ENCODE measurements around the gene PDGFRA. TPM values are rescaled to one million over a fixed set of nuclear protein-coding genes. Genes with fewer than 3 reads are reported as not detected.
"Not testable (repeated sequence)": the region's sequence is repeated elsewhere in the genome, so short reads cannot be mapped to it uniquely, and the experiment has no call there.

Gene PDGFRA
- total RNA-seq, 6 experiments from 2014 or later, result 7.0 to 32.6 (median 13.6) TPM

DNA sequence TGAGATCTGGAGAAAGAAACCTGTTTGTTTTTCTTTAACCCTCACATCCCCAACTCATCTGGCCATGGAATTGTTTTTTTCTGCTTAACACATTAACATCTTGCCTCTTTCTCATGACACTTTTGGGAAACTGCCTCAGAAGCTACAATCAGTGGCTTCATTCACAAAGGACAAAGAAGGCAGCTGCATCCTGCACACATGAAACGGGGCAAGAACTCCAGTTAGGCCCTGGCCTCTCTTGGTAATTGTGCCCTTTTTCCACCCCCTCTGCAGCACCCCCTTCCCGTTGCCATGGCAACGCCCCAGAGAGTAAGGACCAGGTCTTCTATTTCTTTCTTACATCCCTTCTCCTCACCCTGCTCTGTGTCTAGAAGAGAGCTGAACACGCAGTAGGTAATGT, 103.4 kb downstream of the PDGFRA start:
- no peak for DNase-seq
- WGBS (ENCODE audit: insufficient coverage, low coverage, low lambda C conversion rate, missing lambda C conversion rate), result 60% methylated on average over 4 of the region's 4 CpGs
- intact Hi-C loops (cut with DNase I), result no loop called here

DNA sequence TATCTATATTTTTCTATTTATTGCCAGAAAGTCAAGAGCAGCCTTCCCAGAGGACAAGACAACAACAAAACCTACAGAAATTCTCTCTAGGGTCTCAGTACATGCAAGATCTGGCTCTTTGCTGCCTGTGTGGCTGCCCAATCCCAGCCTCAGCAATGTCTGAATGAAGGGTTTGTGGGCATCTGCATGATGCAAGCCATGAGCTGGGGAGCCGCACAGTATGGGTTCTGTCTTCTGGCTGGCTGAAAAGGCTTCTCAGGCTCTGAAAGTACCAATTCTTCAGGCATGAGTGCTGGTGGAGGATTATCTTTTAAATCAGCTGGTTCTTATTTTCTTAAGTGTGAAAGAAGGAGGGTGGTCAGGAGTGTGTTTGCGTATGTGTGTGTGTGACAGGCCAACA, 104.6 kb downstream of the PDGFRA start:
- intact Hi-C loops (cut with DNase I), result no loop called here
- DNase-seq, result no peak
- no peaks in the 10 kb centered on the region for H3K27me3 ChIP-seq
- TF ChIP-seq, protein P1, sequence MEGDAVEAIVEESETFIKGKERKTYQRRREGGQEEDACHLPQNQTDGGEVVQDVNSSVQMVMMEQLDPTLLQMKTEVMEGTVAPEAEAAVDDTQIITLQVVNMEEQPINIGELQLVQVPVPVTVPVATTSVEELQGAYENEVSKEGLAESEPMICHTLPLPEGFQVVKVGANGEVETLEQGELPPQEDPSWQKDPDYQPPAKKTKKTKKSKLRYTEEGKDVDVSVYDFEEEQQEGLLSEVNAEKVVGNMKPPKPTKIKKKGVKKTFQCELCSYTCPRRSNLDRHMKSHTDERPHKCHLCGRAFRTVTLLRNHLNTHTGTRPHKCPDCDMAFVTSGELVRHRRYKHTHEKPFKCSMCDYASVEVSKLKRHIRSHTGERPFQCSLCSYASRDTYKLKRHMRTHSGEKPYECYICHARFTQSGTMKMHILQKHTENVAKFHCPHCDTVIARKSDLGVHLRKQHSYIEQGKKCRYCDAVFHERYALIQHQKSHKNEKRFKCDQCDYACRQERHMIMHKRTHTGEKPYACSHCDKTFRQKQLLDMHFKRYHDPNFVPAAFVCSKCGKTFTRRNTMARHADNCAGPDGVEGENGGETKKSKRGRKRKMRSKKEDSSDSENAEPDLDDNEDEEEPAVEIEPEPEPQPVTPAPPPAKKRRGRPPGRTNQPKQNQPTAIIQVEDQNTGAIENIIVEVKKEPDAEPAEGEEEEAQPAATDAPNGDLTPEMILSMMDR (IDR thresholded peaks at IDR 0.05), result no peak
- no peak for TF ChIP-seq POLR2A (IDR thresholded peaks at IDR 0.05)
- H3K4me3 ChIP-seq, result no peak overlapping the region
- H3K36me3 ChIP-seq, result no peaks in the 10 kb centered on the region
- ATAC-seq, result no peak
- no peaks in the 10 kb centered on the region for H3K4me1 ChIP-seq
- WGBS (ENCODE audit: insufficient coverage, low coverage, low lambda C conversion rate, missing lambda C conversion rate), result 86% methylated on average over 2 of the region's 2 CpGs
- H3K9me3 ChIP-seq, result no peaks in the 10 kb centered on the region
- no peak overlapping the region for H3K27ac ChIP-seq

More for the DNA sequence above, 103.4 kb downstream of the PDGFRA start:
- no peaks in the 10 kb centered on the region for H3K4me1 ChIP-seq
- H3K4me3 ChIP-seq, result no peak overlapping the region
- no peaks in the 10 kb centered on the region for H3K27me3 ChIP-seq
- H3K36me3 ChIP-seq, result no peaks in the 10 kb centered on the region
- ATAC-seq, result no peak
- TF ChIP-seq, protein P1 (IDR thresholded peaks at IDR 0.05), result no peak
- no peak for TF ChIP-seq POLR2A (IDR thresholded peaks at IDR 0.05)
- no peaks in the 10 kb centered on the region for H3K9me3 ChIP-seq
- no peak overlapping the region for H3K27ac ChIP-seq

- DNase-seq; H3K36me3 ChIP-seq; H3K4me1 ChIP-seq; H3K27ac ChIP-seq; intact Hi-C loops (cut with DNase I); H3K9me3 ChIP-seq; H3K4me3 ChIP-seq; ATAC-seq; H3K27me3 ChIP-seq: not testable (repeated sequence)
Observed at GRCh38 chr4:54334769-54335168, 105.7 kb downstream of the PDGFRA start.

DNA sequence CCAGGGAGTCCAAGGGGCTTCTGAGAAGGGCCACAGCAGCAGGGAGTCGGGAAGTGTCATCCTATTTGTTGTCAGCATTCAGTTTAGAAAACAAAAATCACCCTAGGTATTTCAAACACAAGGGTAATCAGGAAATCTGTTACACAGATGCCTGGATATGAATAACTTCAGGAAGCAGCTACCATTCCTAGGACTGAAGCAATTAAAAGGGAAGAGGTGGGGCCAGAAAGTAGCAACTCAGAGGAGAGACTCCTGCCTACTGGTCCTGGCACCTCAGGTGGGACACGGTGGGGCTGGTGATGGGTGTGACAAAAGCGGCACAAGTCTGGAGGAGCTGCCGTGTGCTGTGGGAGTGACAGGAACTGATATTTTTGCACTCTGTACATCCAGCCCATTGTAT, 107.9 kb downstream of the PDGFRA start:
- ATAC-seq (no peak), DNase-seq (no peak)
- Histone ChIP-seq H3K4me1 (no peaks in the 10 kb centered on the region), H3K4me3 (no peak overlapping the region), H3K36me3 (no peaks in the 10 kb centered on the region), H3K9me3 (no peaks in the 10 kb centered on the region), H3K27ac (no peak overlapping the region), H3K27me3 (no peaks in the 10 kb centered on the region)
- WGBS (ENCODE audit: insufficient coverage, low coverage, low lambda C conversion rate, missing lambda C conversion rate), result 83% methylated on average over 3 of the region's 4 CpGs
- TF ChIP-seq POLR2A (IDR thresholded peaks at IDR 0.05), result no peak
- TF ChIP-seq, protein P1 (IDR thresholded peaks at IDR 0.05), result no peak
- intact Hi-C loops (cut with DNase I), result no loop called here

- WGBS (ENCODE audit: insufficient coverage, low coverage, low lambda C conversion rate, missing lambda C conversion rate), result 30% methylated on average over 1 of the region's 3 CpGs
- H3K9me3 ChIP-seq; intact Hi-C loops (cut with DNase I); H3K36me3 ChIP-seq; H3K27ac ChIP-seq; H3K4me1 ChIP-seq; DNase-seq; H3K4me3 ChIP-seq; H3K27me3 ChIP-seq; ATAC-seq: not testable (repeated sequence)
Observed at GRCh38 chr4:54342067-54342466, 113.0 kb downstream of the PDGFRA start.

Other genes with a start within 250 kb of the PDGFRA start
- 10 to 100 TPM in 4 of 6 experiments, 1 to 10 TPM in 2; 8.4 to 22.9 (median 15.3) TPM for gene CHIC2, start 164.7 kb upstream of the PDGFRA start, total RNA-seq
- not detected for gene GSX2, start 129.1 kb upstream of the PDGFRA start, total RNA-seq